ENCODE measurements around the gene SMARCB1.

DNA sequence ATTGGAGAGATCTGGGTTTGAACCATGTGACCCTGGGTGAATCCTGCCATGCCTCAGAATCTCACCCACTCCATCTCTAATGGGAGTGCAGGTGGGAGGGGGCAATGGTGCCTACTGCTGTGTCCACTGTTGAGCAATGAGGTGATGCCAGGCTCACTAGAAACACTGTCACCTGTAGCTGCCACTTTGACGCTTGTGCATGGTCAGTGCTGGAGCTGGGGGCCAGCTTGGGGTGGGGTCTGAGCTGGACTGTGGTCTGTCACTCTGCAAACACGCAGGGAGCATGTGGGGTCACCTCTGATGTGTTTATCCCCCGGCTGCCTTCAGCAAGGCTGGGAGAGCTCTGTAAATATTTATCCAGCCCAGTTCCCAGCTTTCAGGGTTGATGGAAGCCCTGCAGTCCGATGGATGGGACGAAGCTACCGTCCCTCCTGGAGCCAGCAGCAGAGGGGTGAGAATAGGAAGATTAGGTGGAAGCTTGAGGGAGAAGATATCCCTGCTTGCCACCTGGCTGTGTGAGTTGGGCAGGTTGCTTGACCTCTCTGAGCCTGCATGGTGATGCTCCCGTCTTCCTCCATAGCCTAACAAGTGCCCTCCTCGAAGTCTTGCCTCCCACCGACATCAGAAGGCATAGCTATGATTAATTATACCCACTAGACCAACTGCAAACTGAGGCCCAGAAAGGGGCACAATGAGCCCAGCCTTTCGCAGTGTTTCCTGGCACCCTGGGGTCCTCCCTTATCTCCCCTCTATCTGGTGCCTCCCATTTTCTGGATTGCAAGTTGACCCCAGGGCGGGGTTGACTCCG is 12.4 kb upstream of the SMARCB1 start:
- TF ChIP-seq EZH2 (IDR thresholded peaks at IDR 0.05; ENCODE audit: borderline replicate concordance, low read length), result no peak
- TF ChIP-seq, protein P1, sequence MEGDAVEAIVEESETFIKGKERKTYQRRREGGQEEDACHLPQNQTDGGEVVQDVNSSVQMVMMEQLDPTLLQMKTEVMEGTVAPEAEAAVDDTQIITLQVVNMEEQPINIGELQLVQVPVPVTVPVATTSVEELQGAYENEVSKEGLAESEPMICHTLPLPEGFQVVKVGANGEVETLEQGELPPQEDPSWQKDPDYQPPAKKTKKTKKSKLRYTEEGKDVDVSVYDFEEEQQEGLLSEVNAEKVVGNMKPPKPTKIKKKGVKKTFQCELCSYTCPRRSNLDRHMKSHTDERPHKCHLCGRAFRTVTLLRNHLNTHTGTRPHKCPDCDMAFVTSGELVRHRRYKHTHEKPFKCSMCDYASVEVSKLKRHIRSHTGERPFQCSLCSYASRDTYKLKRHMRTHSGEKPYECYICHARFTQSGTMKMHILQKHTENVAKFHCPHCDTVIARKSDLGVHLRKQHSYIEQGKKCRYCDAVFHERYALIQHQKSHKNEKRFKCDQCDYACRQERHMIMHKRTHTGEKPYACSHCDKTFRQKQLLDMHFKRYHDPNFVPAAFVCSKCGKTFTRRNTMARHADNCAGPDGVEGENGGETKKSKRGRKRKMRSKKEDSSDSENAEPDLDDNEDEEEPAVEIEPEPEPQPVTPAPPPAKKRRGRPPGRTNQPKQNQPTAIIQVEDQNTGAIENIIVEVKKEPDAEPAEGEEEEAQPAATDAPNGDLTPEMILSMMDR (IDR thresholded peaks at IDR 0.05; ENCODE audit: low read length), result no peak

Data from OCI-LY1 (cell line).